Endothelial cell of umbilical vein (primary cell): ENCODE data around the gene LRP1B. TPM values are rescaled to one million over a fixed set of nuclear protein-coding genes. Genes with fewer than 3 reads are reported as not detected.

Source experiments
- BruUV-seq: library from RNA; stranded (reverse); fragments of 400-500 nt; replicated peaks from 2 replicates; lab custom pipeline; 2021; lab: Mats Ljungman, UMichigan
- CTCF ChIA-PET: fragments of 300-600, 350-600 bp; sonication (Branson Sonifier 250); formaldehyde crosslinking; loops from one replicate; lab custom pipeline; 2021; ENCODE audit warnings: antibody characterized with exemption, inconsistent platforms; lab: Charles Lee
- POLR2A ChIA-PET: fragments of 300-600, 350-600 bp; sonication (Branson Sonifier 250); formaldehyde crosslinking; loops from one replicate; lab custom pipeline; 2021; ENCODE audit warnings: antibody characterized with exemption, inconsistent platforms; lab: Charles Lee
- DNase-seq: peaks from one replicate; pipeline ENCODE4 v3.0.0-alpha.2; 2011; ENCODE audit warnings: low read depth, low spot score
- FAIRE-seq: peaks from 2 replicates; lab custom pipeline; 2011; peaks lifted over from hg19 to GRCh38; lab: Jason Lieb, UNC
- H2AFZ ChIP-seq: 2 replicates; pipeline ENCODE4 v1.6.0; 2012; ENCODE audit warnings: low read depth, low read length, control low read depth, inconsistent platforms
- H3K27ac ChIP-seq: 2 replicates; pipeline ENCODE4 v1.5.1; 2011; ENCODE audit warnings: low read depth, mild to moderate bottlenecking, control low read depth, low read length, moderate library complexity; ENCODE audit not compliant: insufficient read depth
- H3K27me3 ChIP-seq, 2 experiments: 2 replicates each; pipeline versions ENCODE4 v1.6.0 to v1.6.1; 2011; ENCODE audit warnings: low read length in 2 of 2, mixed read lengths in 1 of 2; ENCODE audit not compliant: control insufficient read depth in 2 of 2, insufficient read depth in 2 of 2
- H3K36me3 ChIP-seq, 2 experiments: 2 replicates in 1 of 2; 3 replicates in 1 of 2; pipeline ENCODE4 v1.5.1; 2011; ENCODE audit warnings: low read length in 2 of 2, mild to moderate bottlenecking in 1 of 2, moderate library complexity in 1 of 2; ENCODE audit not compliant: control insufficient read depth in 2 of 2, insufficient read depth in 2 of 2; ENCODE audit errors: extremely low read depth in 1 of 2
- H3K4me1 ChIP-seq: 3 replicates; pipeline ENCODE4 v1.5.1; 2011; ENCODE audit warnings: mild to moderate bottlenecking, low read length; ENCODE audit not compliant: control insufficient read depth, insufficient read depth; ENCODE audit errors: extremely low read depth
- H3K4me2 ChIP-seq: 2 replicates; pipeline ENCODE4 v1.6.1; 2011; ENCODE audit warnings: low read length, control low read depth, mixed read lengths; ENCODE audit not compliant: insufficient read depth
- H3K4me3 ChIP-seq, 3 experiments: fragments of 200-600 bp in 1 of 3; sonication (generic), shearing (Covaris generic) in 1 of 3; replicated peaks in 1 of 3; 2 replicates each; pipeline ENCODE4 v1.5.1; 2011 to 2016; ENCODE audit warnings: control low read depth in 3 of 3, low read length in 3 of 3, mild to moderate bottlenecking in 2 of 3, inconsistent platforms in 1 of 3, low read depth in 1 of 3, moderate library complexity in 1 of 3; ENCODE audit not compliant: insufficient read depth in 1 of 3
- H3K79me2 ChIP-seq: 2 replicates; pipeline ENCODE4 v1.6.0; 2012; ENCODE audit warnings: low read length, inconsistent platforms; ENCODE audit not compliant: control insufficient read depth, insufficient read depth
- H3K9ac ChIP-seq: replicated peaks from 2 replicates; pipeline ENCODE3; 2011; ENCODE audit warnings: low read length, control low read depth; ENCODE audit not compliant: insufficient read depth; ENCODE audit errors: extremely low read depth
- H3K9me1 ChIP-seq: replicated peaks from 3 replicates; pipeline ENCODE4 v1.6.0; 2011; ENCODE audit warnings: mild to moderate bottlenecking, low read length; ENCODE audit not compliant: control insufficient read depth, insufficient read depth; ENCODE audit errors: extremely low read depth
- H3K9me3 ChIP-seq: replicated peaks from 2 replicates; pipeline ENCODE4 v1.5.1; 2012; ENCODE audit warnings: low read length, inconsistent platforms; ENCODE audit not compliant: control insufficient read depth, insufficient read depth
- H4K20me1 ChIP-seq: replicated peaks from 2 replicates; pipeline ENCODE3; 2011; ENCODE audit warnings: mild to moderate bottlenecking, low read length; ENCODE audit not compliant: control insufficient read depth, insufficient read depth; ENCODE audit errors: extremely low read depth
- EZH2 ChIP-seq: IDR thresholded peaks from 2 replicates; pipeline ENCODE4 v1.6.1; 2012; ENCODE audit warnings: borderline replicate concordance, low read depth, mild to moderate bottlenecking, moderate library complexity, low read length, inconsistent platforms; ENCODE audit not compliant: severe bottlenecking
- FOS ChIP-seq: IDR thresholded peaks from 2 replicates; pipeline ENCODE4 v1.6.1; 2011; ENCODE audit warnings: mild to moderate bottlenecking, low read length, moderate library complexity, borderline replicate concordance; ENCODE audit not compliant: insufficient read depth
- GATA2 ChIP-seq: IDR thresholded peaks from 2 replicates; pipeline ENCODE4 v1.7.0; 2011; ENCODE audit warnings: low read depth, mild to moderate bottlenecking, moderate library complexity, mixed read lengths, low read length; ENCODE audit not compliant: insufficient read length, insufficient read depth
- JUN ChIP-seq: IDR thresholded peaks from 2 replicates; pipeline ENCODE4 v1.6.1; 2011; ENCODE audit warnings: borderline replicate concordance, low read depth; ENCODE audit not compliant: insufficient read length, insufficient read depth
- MYC ChIP-seq: IDR thresholded peaks from one replicate; pipeline ENCODE4 v1.6.1; 2011; ENCODE audit warnings: mild to moderate bottlenecking, low read depth, low read length
- POLR2A ChIP-seq: IDR thresholded peaks from 2 replicates; pipeline ENCODE4 v1.6.1; 2012; ENCODE audit warnings: low read depth, mild to moderate bottlenecking, control low read depth, low read length
- POLR2AphosphoS5 ChIP-seq: IDR thresholded peaks from 2 replicates; pipeline ENCODE4 v1.6.1; 2012; ENCODE audit warnings: low read depth, mild to moderate bottlenecking, control low read depth, low read length, moderate library complexity; ENCODE audit not compliant: insufficient read depth
- dilution Hi-C: fragments of 300-500 bp; cut with MboI; formaldehyde crosslinking; loops from one replicate; pipeline ENCODE4 v1.15.0; 2019; ENCODE audit warnings: low sequenced_read_pairs; ENCODE audit not compliant: extremely low pct_ligation_motif_present
- intact Hi-C: fragments of 100-400 bp; cut with micrococcal nuclease; formaldehyde crosslinking; loops from one replicate; pipeline ENCODE4 v1.10.0; 2022
- polyA plus RNA-seq, 4 experiments: library from polyadenylated mRNA; depleted of rRNA in 3 of 4; stranded (reverse) in 3 of 4; unstranded in 1 of 4; fragments of >200 nt; gene quantifications; 2 replicates each; pipeline versions ENCODE4 v1.2.1 to v1.2.3, GENCODE V29; 2011 to 2012; ENCODE audit warnings: missing spikeins in 1 of 4
- total RNA-seq: library from RNA; stranded (reverse); gene quantifications from 2 replicates; pipeline ENCODE4 v1.2.3, GENCODE V29; 2021
- TF ChIP-seq, protein P1 (sequence below): IDR thresholded peaks from 2 replicates; pipeline ENCODE4 v1.6.1; 2011; ENCODE audit not compliant: insufficient read depth, insufficient read length
- TF ChIP-seq, protein P2 (sequence below), 2 donors: IDR thresholded peaks; 1 replicate in 1 of 2; 2 replicates in 1 of 2; pipeline ENCODE4 v1.5.1; 2011; ENCODE audit warnings: low read length in 2 of 2, mild to moderate bottlenecking in 2 of 2, moderate library complexity in 2 of 2, control low read depth in 1 of 2, inconsistent platforms in 1 of 2, low read depth in 1 of 2; ENCODE audit not compliant: insufficient read depth in 1 of 2; ENCODE audit errors: extremely low read depth in 1 of 2

LRP1B gene
- total and polyA plus RNA-seq, 2 donors (not counting 3 experiments of a cell fraction or from before 2014, with no cell fraction given) = 0.03 to 0.07 TPM

DNA sequence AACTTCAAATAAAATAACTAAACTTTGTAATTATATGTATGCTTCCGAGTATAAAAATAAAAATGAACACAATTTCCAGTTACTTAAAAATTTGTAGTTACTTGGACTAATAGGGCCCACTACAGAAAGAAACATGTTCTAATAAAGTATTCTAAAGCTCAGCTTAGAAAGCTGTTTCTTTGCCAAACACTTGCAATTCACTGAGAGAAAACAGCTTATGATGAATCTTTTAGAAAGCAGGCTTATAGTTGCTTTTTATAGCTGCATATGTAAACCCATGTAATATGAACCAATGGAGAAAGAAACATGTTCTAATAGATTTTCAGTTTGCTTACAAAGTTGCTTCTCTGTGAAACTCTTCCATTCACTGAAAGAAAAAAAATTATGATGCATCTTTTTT, 766.0 kb downstream of the LRP1B start:
- dilution Hi-C loops = no loop called here
- ChIA-PET CTCF (interaction anchor here (1.0 kb wide), 1 partner anchor 23 kb away, joined by 3 read pairs; no protein-coding TSS in a partner anchor), POLR2A (no interaction called here)
- no peak for FAIRE-seq
- H3K79me2 ChIP-seq = no peaks in the 10 kb centered on the region
- no peak overlapping the region for H2AFZ ChIP-seq
- H3K4me3 ChIP-seq = no peak overlapping the region
- H3K4me2 ChIP-seq = no peak overlapping the region
- no peaks in the 10 kb centered on the region for H3K4me1 ChIP-seq
- no peak overlapping the region for H3K9ac ChIP-seq
- no peak for DNase-seq
- intact Hi-C loops = no loop called here
- no peaks in the 10 kb centered on the region for H4K20me1 ChIP-seq
- no TSS peak for BruUV-seq
- no peaks in the 10 kb centered on the region for H3K27me3 ChIP-seq
- H3K36me3 ChIP-seq = no peaks in the 10 kb centered on the region
- H3K9me1 ChIP-seq = no peaks in the 10 kb centered on the region
- no peak overlapping the region for H3K27ac ChIP-seq
- no peaks in the 10 kb centered on the region for H3K9me3 ChIP-seq
- TF ChIP-seq, protein P1, sequence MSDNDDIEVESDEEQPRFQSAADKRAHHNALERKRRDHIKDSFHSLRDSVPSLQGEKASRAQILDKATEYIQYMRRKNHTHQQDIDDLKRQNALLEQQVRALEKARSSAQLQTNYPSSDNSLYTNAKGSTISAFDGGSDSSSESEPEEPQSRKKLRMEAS = no peak
- TF ChIP-seq FOS (no peak), GATA2 (no peak), MYC (no peak), EZH2 (no peak), POLR2A (no peak), JUN (no peak), POLR2AphosphoS5 (no peak)
- TF ChIP-seq, protein P2, sequence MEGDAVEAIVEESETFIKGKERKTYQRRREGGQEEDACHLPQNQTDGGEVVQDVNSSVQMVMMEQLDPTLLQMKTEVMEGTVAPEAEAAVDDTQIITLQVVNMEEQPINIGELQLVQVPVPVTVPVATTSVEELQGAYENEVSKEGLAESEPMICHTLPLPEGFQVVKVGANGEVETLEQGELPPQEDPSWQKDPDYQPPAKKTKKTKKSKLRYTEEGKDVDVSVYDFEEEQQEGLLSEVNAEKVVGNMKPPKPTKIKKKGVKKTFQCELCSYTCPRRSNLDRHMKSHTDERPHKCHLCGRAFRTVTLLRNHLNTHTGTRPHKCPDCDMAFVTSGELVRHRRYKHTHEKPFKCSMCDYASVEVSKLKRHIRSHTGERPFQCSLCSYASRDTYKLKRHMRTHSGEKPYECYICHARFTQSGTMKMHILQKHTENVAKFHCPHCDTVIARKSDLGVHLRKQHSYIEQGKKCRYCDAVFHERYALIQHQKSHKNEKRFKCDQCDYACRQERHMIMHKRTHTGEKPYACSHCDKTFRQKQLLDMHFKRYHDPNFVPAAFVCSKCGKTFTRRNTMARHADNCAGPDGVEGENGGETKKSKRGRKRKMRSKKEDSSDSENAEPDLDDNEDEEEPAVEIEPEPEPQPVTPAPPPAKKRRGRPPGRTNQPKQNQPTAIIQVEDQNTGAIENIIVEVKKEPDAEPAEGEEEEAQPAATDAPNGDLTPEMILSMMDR (IDR thresholded peaks at IDR 0.05; ENCODE audit: extremely low read depth in 1 of 2, insufficient read depth in 1 of 2, low read depth in 1 of 2, low read length in 2 of 2) = no peak
